Ovary (tissue), 9 donors: ENCODE measurements around the gene RBPJ. TPM values are rescaled to one million over a fixed set of nuclear protein-coding genes. Genes with fewer than 3 reads are reported as not detected.

Experiments used
- DNase-seq, 5 donors: peaks; one replicate each; pipeline ENCODE4 v3.0.0-alpha.2; 2019 to 2020
- H3K27ac ChIP-seq, 2 donors: fragments of 200-600 bp; one replicate each; pipeline versions ENCODE4 v1.5.1 to v1.8.0; 2019 to 2022
- H3K27me3 ChIP-seq: fragments of 200-600 bp; one replicate; pipeline ENCODE4 v1.8.0; 2022
- H3K36me3 ChIP-seq: fragments of 200-600 bp; sonication (generic); one replicate; pipeline ENCODE4 v1.5.1; 2019
- H3K4me1 ChIP-seq: one replicate; pipeline ENCODE4 v1.8.1; 2013; ENCODE audit warnings: mild to moderate bottlenecking, moderate library complexity; ENCODE audit not compliant: insufficient read depth
- H3K4me3 ChIP-seq: fragments of 200-600 bp; sonication (generic); one replicate; pipeline ENCODE4 v1.5.1; 2017
- H3K9me3 ChIP-seq, 2 donors: fragments of 200-600 bp in 1 of 2; sonication (generic) in 1 of 2; one replicate each; pipeline versions ENCODE4 v1.5.1 to v1.8.1; 2013 to 2019; ENCODE audit warnings: mild to moderate bottlenecking in 1 of 2, moderate library complexity in 1 of 2
- CTCF ChIP-seq, 3 donors: fragments of 450-650 bp in 2 of 3; fragments of 200-600 bp in 1 of 3; IDR thresholded peaks; one replicate each; pipeline versions ENCODE4 v1.5.1 to v1.8.0; 2016 to 2022; ENCODE audit warnings: antibody characterized with exemption in 3 of 3, mild to moderate bottlenecking in 1 of 3
- EP300 ChIP-seq: sonication (generic); formaldehyde crosslinking; IDR thresholded peaks from one replicate; pipeline ENCODE4 v1.6.1; 2017; ENCODE audit warnings: antibody characterized with exemption
- POLR2A ChIP-seq: fragments of 450-650 bp; IDR thresholded peaks from one replicate; pipeline ENCODE4 v1.6.1; 2017; ENCODE audit warnings: antibody characterized with exemption, mild to moderate bottlenecking, moderate library complexity
- WGBS, 3 donors: extraction: QIAGEN DNeasy Blood & Tissue Kit in 1 of 3; methylation state at CpG; one replicate each; pipeline versions ENCODE4 v1.1.5 to v1.1.7; 2013 to 2017; 5-methylcytosine and 5-hydroxymethylcytosine counted together
- intact Hi-C, 4 donors: fragments of 100-400 bp; cut with DNase I; formaldehyde crosslinking; loops; one replicate each; pipeline versions ENCODE4 v1.11.0 to v1.15.1; 2022 to 2023
- polyA plus RNA-seq, 2 donors: library from polyadenylated mRNA; stranded (reverse); fragments of 200-250 nt in 1 of 2; fragments of 350-450 nt in 1 of 2; fragmentation: Illumina TruSeq in 1 of 2; extraction: RNeasy Lipid Tissue Mini Kit (QIAGEN cat#74804) in 1 of 2; gene quantifications; one replicate each; pipeline ENCODE4 v1.2.3, GENCODE V29; 2013 to 2014
- total RNA-seq, 7 donors: library from RNA; depleted of rRNA in 2 of 7; stranded (reverse); fragments of >200 nt in 2 of 7; fragmentation: NEBNext Ultra II Directional in 3 of 7; extraction: Animal tissue kit (Norgen Biotek cat#: 25700) in 3 of 7; gene quantifications; one replicate each; pipeline versions ENCODE4 v1.1.0 to v1.2.4, GENCODE V29; 2016 to 2023
- donor health status: DM: no; HTN: no; CAD: no; lungs with moderate emphysema.
- donor health status: DM: no; HTN: no; CAD: no.
- donor health status: Bipolar disorder and iron deficiency.
- donor health status: DM: yes; HTN: yes; CAD: no.
- donor health status: DM: no; HTN: no; CAD: no.
- donor health status: DM: yes; HTN: yes; CAD: no.

The RBPJ gene
- total and polyA plus RNA-seq, 9 donors, result 36.0 to 75.1 (median 62.7) TPM

GRCh38 chr4:26476545-26476944, 155.7 kb downstream of the RBPJ start:
- H3K4me1 ChIP-seq, result no peaks in the 10 kb centered on the region
- no peaks in the 10 kb centered on the region for H3K27me3 ChIP-seq
- no peak for DNase-seq
- no peaks in the 10 kb centered on the region for H3K9me3 ChIP-seq
- no peak overlapping the region for H3K27ac ChIP-seq
- intact Hi-C loops, result no loop called here
- H3K4me3 ChIP-seq, result no peak overlapping the region
- TF ChIP-seq CTCF (IDR thresholded peaks at IDR 0.05) (no peak), EP300 (no peak), POLR2A (no peak)
- WGBS, 3 donors, result 47 to 55% (median 53%) methylated on average over 5 of the region's 5 CpGs
- no peaks in the 10 kb centered on the region for H3K36me3 ChIP-seq

GRCh38 chr4:26478330-26478729, 157.5 kb downstream of the RBPJ start:
- TF ChIP-seq CTCF (IDR thresholded peaks at IDR 0.05) (no peak), POLR2A (no peak), EP300 (no peak)
- no peak for DNase-seq
- no peaks in the 10 kb centered on the region for H3K9me3 ChIP-seq
- intact Hi-C loops, result no loop called here
- no peak overlapping the region for H3K27ac ChIP-seq
- 83 to 88% (median 86%) methylated on average over 13 of the region's 13 CpGs for WGBS, 3 donors
- H3K4me1 ChIP-seq, result peaks cover 7% of the 10 kb centered on the region
- no peaks in the 10 kb centered on the region for H3K36me3 ChIP-seq
- H3K27me3 ChIP-seq, result no peaks in the 10 kb centered on the region
- no peak overlapping the region for H3K4me3 ChIP-seq

- intact Hi-C loops, result no loop called here
- Histone ChIP-seq H3K27me3 (no peaks in the 10 kb centered on the region), H3K4me3 (no peak overlapping the region), H3K27ac (peak overlapping the region in 1 of 2 donors; percentile 50), H3K4me1 (peaks cover 17% of the 10 kb centered on the region), H3K9me3 (no peaks in the 10 kb centered on the region), H3K36me3 (no peaks in the 10 kb centered on the region)
- 8 to 16% (median 12%) methylated on average over 3 of the region's 3 CpGs for WGBS, 3 donors
- peak in 3 of 5 donors; percentile 26 to 35 (median 28) for DNase-seq
- TF ChIP-seq CTCF (IDR thresholded peaks at IDR 0.05) (no peak), POLR2A (no peak), EP300 (no peak)
Observed at GRCh38 chr4:26482508-26483462, 162.0 kb downstream of the RBPJ start.

- no peaks in the 10 kb centered on the region for H3K36me3 ChIP-seq
- no peak for DNase-seq
- H3K4me1 ChIP-seq, result peaks cover 17% of the 10 kb centered on the region
- no peaks in the 10 kb centered on the region for H3K9me3 ChIP-seq
- intact Hi-C loops, result no loop called here
- peak overlapping the region in 1 of 2 donors; percentile 50 for H3K27ac ChIP-seq
- 6 to 18% (median 7%) methylated on average over 2 of the region's 2 CpGs for WGBS, 3 donors
- no peak for TF ChIP-seq EP300
- no peak for TF ChIP-seq CTCF (IDR thresholded peaks at IDR 0.05)
- no peak for TF ChIP-seq POLR2A
- H3K27me3 ChIP-seq, result no peaks in the 10 kb centered on the region
- H3K4me3 ChIP-seq, result no peak overlapping the region
Observed at GRCh38 chr4:26484032-26484515, 163.3 kb downstream of the RBPJ start.
